NCI-H1436 (cell line): ENCODE measurements around the gene POU5F1.
"Not testable (repeated sequence)": the region's sequence is repeated elsewhere in the genome, so short reads cannot be mapped to it uniquely, and the experiment has no call there.

Source experiments
- DNase-seq: peaks from one replicate; lab custom pipeline; 2025; lab: John Stamatoyannopoulos, UW

Gene POU5F1

DNA sequence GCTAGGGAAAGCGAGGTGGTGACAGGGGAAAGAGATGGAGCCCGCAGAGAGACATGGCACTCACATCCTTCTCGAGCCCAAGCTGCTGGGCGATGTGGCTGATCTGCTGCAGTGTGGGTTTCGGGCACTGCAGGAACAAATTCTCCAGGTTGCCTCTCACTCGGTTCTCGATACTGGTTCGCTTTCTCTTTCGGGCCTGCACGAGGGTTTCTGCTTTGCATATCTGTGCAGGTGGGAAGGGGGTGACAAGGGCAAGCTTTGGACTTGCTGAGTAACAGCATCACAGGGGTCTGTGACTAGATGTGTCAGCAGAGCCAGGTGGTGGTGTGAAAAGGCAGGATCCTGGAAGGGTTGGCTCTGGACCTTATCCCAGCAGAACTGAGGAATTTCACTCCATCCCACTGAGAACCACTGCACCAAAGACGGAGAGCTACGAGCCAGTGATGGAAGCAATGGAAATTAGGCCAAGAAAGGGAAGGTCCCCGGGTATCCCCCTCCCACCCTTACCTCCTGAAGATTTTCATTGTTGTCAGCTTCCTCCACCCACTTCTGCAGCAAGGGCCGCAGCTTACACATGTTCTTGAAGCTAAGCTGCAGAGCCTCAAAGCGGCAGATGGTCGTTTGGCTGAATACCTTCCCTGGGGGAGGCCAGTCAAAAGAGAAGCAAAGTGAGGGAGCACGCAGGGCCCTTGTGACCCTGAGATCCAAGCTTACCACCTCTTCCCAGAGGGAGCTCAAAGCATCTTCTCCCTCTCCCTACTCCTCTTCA is 5.2 kb downstream of the POU5F1 start:
- DNase-seq = not testable (repeated sequence)

DNA sequence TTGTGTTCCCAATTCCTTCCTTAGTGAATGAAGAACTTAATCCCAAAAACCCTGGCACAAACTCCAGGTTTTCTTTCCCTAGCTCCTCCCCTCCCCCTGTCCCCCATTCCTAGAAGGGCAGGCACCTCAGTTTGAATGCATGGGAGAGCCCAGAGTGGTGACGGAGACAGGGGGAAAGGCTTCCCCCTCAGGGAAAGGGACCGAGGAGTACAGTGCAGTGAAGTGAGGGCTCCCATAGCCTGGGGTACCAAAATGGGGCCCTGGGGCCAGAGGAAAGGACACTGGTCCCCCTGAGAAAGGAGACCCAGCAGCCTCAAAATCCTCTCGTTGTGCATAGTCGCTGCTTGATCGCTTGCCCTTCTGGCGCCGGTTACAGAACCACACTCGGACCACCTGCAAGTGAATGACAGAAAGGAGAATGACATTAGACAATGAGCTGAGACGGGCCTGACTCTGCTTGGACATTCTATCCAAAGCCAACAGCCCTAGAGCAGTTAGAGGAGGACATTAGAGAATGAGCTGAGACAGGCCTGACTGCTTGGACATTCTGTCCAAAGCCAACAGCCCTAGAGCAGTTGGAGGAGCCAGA is 5.9 kb downstream of the POU5F1 start:
- not testable (repeated sequence) for DNase-seq

DNA sequence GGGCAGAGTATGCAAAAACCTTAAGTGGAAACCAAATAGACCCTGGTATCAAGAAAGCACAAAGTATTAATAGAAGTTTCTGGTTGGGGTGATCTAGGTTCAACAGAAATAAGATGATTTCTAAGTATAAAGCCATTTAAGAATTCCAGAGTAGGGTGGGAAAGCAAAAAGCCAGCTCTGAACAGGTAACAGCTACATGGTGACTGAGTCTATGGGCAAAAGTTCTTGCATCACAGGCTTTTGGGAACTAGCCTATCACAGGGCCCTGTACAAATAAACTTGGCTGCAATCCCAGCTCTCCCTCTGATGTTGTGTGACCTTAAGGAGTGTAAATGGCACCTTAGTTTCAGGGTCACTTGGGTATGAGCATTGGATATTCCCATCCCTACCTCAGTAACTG is 6.6 kb downstream of the POU5F1 start:
- DNase-seq = no peak

DNA sequence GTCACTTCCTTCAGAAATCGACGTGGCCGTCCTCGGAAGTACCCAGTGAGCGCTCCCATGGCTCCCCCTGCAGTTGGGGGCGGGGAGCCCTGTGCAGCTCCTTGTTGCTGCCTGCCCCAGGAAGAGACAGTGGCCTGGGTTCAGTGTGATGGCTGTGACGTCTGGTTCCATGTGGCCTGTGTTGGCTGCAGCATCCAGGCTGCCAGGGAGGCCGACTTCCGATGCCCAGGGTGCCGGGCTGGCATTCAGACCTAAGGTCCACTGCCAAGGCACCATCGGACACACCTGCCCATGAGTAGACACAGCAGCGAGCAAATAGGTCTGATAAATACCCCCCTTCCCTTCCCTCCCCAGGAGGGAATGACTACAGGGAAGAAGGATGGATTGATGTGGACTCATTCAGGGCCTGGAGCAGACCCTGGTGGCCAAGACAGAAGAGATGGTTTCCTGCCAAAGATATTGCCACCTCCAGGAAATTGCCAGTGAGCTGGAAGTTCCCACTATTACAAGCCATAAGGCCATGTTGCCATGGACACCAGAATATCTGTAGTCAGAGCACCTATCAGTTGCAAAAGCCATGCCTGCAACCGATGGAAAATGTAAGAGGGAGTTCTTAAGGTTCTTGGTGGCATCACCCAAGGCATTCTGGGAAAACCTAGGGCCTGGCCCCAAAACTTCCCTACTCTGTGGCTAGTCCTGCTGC is 7.9 kb downstream of the POU5F1 start:
- DNase-seq = no peak

DNA sequence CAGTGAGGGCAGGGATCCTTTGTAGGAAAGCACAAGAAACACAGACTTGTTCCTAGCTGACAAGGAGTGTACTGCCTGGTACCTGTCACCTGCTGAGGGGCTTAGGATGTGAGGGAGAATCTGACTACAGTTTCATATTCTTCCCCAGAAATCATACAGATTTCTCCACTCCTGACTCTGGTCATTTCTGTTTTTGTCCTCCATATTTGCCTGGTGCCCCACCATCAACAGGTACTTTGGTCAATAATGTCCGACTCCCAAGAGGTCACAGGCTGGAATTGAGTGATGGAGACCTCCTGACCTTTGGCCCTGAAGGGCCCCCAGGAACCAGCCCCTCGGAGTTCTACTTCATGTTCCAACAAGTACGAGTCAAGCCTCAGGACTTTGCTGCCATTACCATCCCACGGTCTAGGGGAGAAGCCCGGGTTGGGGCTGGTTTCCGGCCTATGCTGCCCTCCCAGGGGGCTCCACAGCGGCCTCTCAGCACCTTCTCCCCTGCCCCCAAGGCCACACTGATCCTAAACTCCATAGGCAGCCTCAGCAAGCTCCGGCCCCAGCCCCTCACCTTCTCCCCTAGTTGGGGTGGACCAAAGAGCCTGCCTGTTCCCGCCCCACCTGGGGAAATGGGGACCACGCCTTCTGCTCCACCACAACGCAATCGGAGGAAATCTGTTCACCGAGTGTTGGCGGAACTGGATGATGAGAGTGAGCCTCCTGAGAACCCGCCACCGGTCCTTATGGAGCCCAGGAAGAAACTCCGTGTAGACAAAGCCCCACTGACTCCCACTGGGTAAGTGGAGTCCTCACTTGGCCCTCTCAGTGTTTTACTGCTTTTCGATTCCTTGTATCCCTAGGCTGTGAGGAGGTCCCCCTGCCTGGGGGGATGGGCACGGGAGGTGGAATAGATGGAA is 9.0 kb downstream of the POU5F1 start:
- no peak for DNase-seq

DNA sequence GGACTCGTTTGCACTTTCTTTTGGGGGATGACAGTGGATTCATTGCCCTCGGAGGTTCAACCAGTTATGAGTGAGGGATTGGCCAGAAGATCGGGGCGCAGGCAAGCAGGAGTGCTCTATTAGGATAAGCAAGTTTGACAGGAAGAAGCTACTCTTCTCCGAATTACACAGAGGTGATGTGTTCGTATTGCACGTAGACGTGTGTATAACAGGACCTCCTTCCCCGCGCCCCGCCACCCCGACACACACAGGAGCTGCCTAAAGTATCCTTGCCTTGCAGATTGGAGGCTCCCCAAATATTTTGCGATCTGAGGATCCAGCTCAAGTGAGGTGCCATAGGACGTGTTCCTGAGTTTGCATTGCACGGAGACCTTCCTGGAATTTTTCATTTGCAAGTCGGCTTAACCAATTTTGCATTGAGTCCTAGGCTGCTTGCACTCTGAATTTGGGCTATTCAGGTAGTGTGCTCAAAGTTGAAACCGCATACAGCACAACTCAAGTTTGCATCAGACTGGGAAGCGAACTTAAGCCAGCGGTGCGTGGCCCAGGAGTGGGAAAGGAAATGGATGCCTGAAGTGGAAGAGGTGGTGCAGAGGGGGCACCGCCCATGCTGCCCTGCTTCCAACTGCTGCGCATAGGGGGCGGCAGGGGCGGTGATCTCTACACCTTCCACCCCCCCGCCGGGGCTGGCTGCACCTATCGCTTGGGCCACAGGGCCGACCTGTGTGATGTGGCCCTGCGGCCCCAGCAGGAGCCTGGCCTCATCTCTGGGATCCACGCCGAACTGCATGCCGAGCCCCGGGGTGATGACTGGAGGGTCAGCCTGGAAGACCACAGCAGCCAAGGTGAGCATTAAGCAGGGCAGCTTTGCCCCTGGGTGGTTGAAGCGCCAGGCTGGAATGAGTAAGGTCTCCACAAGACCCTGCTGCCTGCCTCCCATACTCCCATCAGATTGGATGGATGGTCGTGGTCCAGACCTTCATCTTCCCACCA is 11.3 kb downstream of the POU5F1 start:
- DNase-seq = peak; percentile 27

DNA sequence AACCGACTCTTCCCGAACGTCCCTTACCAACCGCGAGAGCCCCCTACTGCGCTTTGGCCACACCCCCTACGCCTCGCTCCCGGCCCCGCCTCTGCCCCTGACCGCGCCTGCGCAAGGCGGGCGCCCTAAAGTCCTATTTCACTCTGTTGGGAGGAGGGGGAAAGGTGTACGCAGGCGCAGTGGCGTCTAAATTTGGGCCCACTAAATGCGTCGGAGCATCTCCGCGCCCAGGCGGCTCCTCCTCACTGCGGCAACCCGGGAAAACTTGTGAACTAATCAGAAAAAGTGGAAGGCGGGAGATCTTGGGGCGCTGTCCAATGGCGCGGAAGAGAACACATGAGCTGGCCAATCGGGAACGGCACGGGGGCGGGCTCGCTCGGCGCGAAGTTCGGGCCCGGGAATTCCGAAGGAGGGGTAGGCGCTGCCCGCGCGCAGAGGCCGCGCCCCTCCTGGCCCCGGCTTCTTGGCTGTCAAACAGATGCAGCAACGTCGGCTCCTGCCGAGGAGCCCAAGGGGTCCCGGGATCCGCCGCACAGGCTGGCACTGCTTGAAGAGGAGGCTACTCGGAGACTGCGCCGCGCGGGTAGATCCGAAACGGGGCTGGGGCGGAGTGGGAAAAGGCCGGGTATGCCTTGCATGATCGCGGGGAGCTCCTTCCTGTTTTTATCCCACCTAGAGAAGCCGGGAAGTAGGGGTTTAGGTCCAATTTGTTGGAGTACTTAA is 12.2 kb downstream of the POU5F1 start, which contains the start of gene TCF19:
Gene TCF19, plus strand, starts transcription at position 450 of the 723 bp plus-strand sequence. CDS start 881 bp downstream, outside the sequence.
- DNase-seq = peak; percentile 98

DNA sequence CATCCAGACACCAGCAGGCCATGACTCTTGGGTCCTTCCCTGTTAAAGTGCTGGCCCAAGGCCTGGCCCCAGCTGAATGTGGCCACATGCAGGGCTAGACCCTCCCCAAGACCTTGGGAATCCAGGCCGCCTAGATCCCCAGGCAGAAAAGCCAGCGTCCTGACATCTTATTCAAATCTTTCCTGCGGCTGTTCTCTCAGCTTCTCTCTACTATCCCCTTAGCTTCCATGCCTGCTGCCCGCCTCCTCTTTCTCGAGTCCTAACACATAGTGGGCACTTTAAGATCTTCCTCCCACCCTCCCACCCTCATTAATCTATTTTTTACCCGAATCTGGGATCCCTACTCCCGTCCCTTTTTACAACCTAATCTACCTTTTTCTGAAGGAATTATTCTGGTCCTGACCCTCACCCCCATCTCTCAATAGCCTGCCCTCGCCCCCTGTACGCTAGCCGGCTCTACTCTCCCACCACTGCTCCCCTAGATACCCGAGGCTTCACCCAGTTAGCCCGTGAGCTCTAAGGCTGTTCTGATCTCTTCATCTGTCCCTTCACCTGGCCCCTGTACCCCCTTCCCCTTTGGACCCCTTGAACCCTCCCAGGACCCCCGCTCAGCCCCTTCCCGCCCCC is 12.9 kb downstream of the POU5F1 start, which contains the start of gene CCHCR1:
Gene CCHCR1, minus strand, starts transcription at position 290 of the 627 bp plus-strand sequence. Its CDS starts 202 bp downstream, at position 88.
- no peak for DNase-seq

DNA sequence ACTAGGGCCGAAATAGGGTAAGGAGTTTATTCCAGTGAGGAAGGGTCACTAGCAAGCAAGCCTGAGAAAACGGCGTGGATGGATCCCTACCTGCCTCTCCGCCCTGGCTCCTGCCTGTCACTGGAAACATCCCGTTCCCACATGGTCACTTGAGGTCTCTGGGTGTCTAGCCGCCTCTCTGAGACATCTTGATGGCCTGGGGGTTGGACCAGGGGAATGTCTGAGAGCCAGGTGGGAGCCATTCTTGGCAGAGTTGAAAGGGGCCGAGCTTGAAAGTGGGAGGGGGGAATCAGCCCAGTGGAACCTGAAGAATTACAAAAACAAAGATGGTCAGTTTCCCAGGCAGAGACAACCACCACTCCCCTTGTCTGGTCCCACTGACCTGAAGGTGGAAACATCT is 13.8 kb downstream of the POU5F1 start:
- no peak for DNase-seq

DNA sequence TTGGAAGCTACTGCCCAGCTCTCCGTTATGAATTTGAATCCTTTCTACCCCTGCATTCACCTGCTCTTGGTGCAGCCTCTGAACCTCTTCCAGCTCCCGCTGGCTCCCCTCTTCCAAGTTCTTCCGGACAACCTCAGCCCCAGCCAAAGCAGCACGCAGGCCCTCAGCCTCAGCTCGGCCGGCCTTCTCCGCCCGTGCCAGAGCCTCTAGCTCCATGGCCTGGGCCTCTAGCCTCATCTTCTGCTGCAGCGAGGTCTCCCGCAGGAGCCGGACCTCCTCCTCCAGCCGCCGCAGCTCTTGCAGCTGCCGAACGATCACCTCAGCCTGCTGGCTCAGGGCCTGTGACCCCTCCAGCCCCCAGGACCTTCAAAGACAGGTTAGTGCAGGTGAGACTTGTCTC is 16.0 kb downstream of the POU5F1 start:
- DNase-seq = no peak

DNA sequence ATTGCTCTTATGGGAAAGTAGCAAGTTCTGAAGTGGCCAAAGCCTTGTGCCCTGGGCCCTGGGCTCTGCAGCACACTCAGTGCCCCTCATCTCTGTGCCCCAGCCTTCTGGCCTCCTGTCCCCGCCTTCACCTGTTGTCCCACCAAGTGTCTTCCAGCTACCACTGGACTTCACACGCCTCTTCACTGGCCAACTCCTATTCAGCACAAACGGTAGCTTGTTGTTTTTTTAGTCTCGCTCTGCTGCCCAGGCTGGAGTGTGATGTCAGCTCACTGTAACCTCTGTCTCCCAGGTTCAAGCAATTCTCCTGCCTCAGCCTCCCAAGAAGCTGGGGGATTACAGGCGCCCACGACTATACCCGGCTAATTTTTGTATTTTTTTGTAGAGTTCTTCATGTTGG is 17.7 kb downstream of the POU5F1 start:
- no peak for DNase-seq

DNA sequence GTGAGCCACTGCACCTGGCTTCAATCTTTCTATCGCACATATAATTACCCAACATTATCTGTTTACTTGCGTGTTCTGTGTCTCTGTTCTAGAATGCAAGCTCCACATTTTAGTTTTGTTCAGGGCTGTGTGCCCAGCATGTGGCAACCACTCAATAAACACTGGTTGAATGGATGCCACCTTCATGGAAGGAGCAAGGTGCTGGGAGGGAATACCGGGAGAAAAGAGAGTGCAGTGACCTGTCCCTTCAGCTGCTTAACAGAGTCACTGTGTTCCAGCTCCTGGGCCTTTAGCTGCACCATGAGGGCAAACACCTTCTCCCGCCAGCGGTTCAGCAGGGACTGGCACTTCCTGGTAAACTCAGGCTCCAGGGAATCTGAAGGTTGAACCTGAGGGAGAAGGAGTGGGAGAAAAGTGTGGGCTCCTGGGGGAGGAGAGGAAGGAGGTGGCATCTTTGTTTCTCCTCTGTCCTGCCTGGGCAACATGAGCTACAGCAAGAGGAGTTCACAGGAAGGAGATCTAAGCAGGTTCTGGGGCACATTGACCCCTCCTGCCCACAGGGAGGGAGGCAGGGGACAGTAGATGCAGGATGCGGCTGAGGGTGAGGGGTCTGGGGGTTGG is 20.5 kb downstream of the POU5F1 start:
- no peak for DNase-seq

DNA sequence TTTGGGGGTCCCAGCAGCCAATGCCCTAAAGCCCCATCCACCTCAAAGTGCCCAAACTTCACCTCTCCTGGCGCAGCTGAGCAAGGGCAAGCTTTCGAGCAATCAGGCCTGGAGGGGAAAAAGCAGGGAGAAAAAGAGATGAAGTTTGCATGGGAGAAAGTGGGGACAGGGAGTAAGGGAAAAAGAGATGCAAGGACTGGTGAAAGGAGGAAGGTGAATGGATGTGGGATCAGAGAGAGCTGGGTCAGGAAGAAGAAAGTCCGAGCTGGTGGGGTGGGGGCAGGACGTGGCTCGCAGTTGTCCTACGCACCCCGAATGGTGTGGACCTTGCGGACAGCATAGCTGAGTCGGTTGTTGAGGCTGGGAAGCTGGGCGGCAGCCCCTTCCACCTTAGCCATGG is 25.1 kb downstream of the POU5F1 start:
- no peak for DNase-seq

DNA sequence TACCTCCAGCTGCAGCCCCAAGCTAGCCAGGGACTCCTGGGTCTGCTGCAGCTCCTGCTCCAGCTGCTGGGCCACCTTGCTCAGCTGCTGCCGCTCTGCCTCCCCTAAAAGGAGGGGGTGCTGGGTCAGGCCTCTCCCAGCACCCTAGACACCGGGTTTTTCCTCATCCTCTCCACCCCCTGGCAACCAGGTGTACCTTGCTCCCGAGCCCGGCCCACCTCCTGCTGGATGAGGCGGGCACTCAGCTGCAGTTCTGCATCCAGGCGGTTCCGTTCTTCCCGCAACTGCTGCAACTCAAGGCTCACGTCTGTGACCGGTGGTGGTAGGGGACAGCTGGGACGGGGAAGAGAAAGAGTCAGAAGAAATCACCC is 25.5 kb downstream of the POU5F1 start:
- DNase-seq = no peak

DNA sequence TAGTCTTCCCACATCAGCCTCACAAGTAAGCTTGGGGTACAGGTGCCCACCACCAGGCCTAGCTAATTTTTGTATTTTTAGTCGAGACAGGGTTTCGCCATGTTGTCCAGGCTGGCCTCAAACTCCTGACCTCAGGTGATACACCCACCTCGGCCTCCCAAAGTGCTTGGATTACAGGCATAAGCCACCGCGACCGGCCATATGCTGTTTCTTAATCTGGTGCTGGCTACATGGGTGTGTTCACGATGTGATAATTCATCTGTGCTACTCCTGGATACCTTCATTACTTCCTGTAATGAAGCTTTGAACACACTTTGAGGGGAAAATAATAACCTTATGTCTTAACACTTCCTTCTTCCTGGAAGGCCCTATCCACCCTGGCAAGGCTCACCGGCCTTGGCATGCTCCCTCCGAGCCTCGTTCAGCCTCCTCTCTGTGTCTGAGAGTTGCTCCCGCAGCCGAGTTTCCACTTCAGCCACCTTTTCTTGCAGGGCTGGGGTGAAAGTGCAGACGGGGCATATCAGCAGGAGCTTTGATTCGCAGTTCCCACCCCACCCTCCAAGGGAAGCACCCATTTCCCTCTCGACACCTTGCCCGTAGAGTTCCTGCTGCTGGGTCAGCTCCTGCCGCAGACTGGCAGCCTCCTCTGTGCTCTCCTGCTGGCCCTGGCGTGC is 26.0 kb downstream of the POU5F1 start:
- no peak for DNase-seq

DNA sequence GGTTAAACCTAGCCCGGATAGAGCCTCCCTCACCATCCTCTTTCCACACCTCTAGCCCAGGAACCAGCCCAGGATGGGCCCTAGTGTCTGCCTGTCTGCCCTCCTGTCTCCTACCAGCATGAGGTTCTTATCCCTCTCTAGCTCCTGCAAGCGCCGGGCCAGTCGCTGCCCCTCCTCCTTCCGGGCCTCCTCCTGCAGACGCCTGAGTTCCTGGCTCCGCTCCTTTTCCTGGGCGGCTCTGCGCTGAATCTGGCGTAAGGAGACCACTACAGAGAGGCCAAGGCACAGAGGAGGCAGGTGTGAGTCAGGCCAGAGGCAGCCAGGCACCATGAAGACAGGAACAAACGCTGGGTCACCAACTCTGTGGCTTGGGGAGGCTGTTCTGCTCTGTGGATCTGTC is 27.3 kb downstream of the POU5F1 start:
- no peak for DNase-seq

DNA sequence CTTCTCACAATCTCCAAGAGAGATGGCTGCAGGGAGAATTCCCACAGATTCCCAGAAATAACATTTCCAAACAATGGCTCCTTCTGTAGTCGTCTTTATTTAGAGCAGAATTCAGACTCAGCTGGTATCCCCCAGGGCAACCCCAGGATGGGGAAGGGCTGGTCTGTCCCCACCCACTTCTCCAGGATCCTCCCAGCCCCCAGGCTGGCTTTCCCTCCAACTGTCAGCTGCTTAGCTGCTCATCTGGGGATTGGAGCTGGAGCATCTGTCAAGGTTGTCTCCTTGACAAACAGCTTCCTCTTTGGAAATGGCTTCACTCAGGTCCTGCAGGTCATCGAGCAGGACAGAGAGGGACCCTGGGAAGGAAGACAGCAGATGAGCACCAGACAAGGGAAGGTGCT is 28.1 kb downstream of the POU5F1 start:
- no peak for DNase-seq

DNA sequence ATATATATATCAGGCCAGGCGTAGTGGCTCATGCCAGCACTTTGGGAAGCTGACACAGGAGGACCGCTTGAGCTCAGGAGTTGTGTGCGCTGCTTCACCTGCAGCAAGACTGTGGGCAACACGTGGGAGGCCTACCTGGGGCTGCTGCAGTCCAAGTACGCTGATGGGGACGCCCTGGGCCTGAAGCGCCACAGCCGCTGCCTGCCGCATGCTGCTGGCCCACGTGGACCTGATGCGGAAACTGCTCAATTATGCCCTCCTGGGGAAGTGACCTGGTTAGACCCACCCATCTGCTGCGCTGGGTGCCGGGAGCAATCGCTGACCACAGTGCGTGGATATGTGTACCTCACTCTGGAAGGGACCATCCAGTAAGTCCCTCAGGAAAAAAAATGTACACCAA is 29.8 kb downstream of the POU5F1 start:
- DNase-seq = no peak

DNA sequence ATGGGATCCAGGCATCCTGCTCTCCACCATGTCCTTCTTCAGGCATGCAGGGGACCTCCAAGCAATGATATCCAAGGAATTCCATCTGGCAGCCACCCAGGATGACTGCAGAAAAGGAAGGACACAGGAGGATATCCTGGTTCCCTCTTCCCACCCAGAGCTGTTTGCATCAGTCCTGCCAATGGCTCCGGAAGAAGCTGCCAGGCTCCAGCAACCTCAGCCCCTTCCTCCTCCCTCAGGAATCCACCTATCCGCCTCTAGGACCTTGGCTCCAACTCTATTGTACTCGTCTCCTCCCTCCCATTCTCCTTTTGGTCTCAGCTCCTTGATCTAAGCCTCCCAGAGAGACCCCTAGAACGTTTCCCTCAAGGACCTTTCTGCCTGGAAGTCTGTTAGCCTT is 30.9 kb downstream of the POU5F1 start:
- no peak for DNase-seq
